ENCODE measurements around the gene DOCK3. TPM values are rescaled to one million over a fixed set of nuclear protein-coding genes. Genes with fewer than 3 reads are reported as not detected.

DOCK3 gene
- total RNA-seq, 1 experiment from 2014 or later: 8.3 TPM

DNA sequence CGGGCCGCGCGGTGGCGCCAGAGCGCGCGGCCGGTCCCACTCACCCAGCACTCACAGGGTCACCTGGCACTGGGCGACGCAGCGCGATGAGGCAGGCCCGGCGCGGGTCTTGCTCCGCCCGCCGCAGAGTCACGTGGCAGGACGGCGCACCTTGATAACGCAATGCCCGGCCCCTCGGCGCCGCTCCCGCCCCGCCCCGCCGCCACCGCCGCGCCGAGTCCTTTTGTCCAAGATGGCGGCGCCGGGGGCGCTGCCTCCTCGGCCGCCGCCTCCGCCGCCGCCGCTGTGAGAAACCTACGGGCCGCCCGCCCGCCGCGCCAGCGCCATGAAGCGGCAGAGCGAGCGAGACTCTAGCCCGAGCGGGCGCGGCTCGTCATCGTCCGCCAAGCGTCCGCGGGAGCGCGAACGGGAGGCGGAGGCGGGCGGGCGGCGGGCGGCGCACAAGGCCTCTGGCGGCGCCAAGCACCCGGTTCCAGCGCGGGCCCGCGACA, 716.4 kb downstream of the DOCK3 start, which contains the start of gene RBM15B:
TSS of gene RBM15B (plus strand) at position 211 of the 491 bp plus-strand sequence. CDS start at position 326, 115 bp downstream.
- H4K5ac ChIP-seq (ENCODE audit: insufficient read length, low read depth, low read length): peak within 1 kb of the TSS; percentile 25
- H3K18ac ChIP-seq (ENCODE audit: insufficient read length, low read depth, low read length): peak within 1 kb of the TSS; percentile 66
- H2BK120ac ChIP-seq (ENCODE audit: low read depth, low read length, poor library complexity, severe bottlenecking): no peak within 1 kb of the TSS
- peak within 1 kb of the TSS; percentile 75 for H3K14ac ChIP-seq (ENCODE audit: insufficient read depth, low read length)
- H3K27ac Mint-ChIP-seq: peak within 1 kb of the TSS; percentile 51 to 93 (median 67); a peak in 4 of 7 replicates
- TF ChIP-seq CTCF (conservative IDR thresholded peaks at IDR 0.05): peak; percentile 94
- WGBS (ENCODE audit: extremely low coverage, insufficient read length, low lambda C conversion rate): no CpG with 5 or more reads among the region's 83 CpGs
- no peak within 1 kb of the TSS for H2BK20ac ChIP-seq (ENCODE audit: low read depth, low read length, poor library complexity, severe bottlenecking)
- H3K79me1 ChIP-seq (ENCODE audit: insufficient read depth, low read depth, low read length, poor library complexity, severe bottlenecking): peaks cover 13% of the 10 kb centered on the region
- no peak within 1 kb of the TSS for H4K8ac ChIP-seq (replicated peaks; ENCODE audit: insufficient read length, low read depth, low read length)
- H3T11ph ChIP-seq (ENCODE audit: low read length): no peak within 1 kb of the TSS
- no peak within 1 kb of the TSS; the same call in 1 of the 2 replicates for H2BK15ac ChIP-seq (ENCODE audit: low read depth, low read length)
- DNase-seq: peak; percentile 98
- no peaks in the 10 kb centered on the region; the same call in 1 of the 2 replicates for H3K27me3 Mint-ChIP-seq (ENCODE audit: low read depth)
- peaks cover 2% of the 10 kb centered on the region for H3K23me2 ChIP-seq (ENCODE audit: insufficient read length, low read depth, low read length, poor library complexity, severe bottlenecking)
- H3K9me3 Mint-ChIP-seq: peaks cover 8 to 9% of the 10 kb centered on the region in 2 experiments; a peak in 4 of 5 replicates
- no peak within 1 kb of the TSS for H4K91ac ChIP-seq (ENCODE audit: insufficient read length, low read depth, low read length)
- no peaks in the 10 kb centered on the region for H4K20me1 ChIP-seq (ENCODE audit: control insufficient read depth, insufficient read depth, insufficient read length)
- no peak within 1 kb of the TSS for H2BK5ac ChIP-seq (ENCODE audit: insufficient read length, low read length)
- no peak within 1 kb of the TSS for H3K56ac ChIP-seq (ENCODE audit: insufficient read length, low read depth, low read length)
- no peak within 1 kb of the TSS for H2BK12ac ChIP-seq (ENCODE audit: insufficient read length, low read depth, low read length)
- H3K79me2 ChIP-seq (ENCODE audit: insufficient read depth, low read length): peaks cover 24% of the 10 kb centered on the region
- H3K4me1 Mint-ChIP-seq: peaks cover 45 to 58% of the 10 kb centered on the region in 2 experiments
- H3K9me3 ChIP-seq (ENCODE audit: control insufficient read depth, low read depth, low read length): no peaks in the 10 kb centered on the region
- peak within 1 kb of the TSS; percentile 40 for H3K4me2 ChIP-seq (ENCODE audit: insufficient read depth, insufficient read length, low read length)
- no peak within 1 kb of the TSS for H2AK5ac ChIP-seq (ENCODE audit: insufficient read length, low read length)
- H3K23ac ChIP-seq (ENCODE audit: insufficient read length, low read depth, low read length): no peak within 1 kb of the TSS
- H3K4me3 Mint-ChIP-seq: peak within 1 kb of the TSS; percentile 80 to 86
- H2AFZ ChIP-seq (ENCODE audit: low read length): no peak within 1 kb of the TSS
- no peak within 1 kb of the TSS for H3K27ac ChIP-seq (ENCODE audit: insufficient read length, low read depth, low read length)
- H3K4ac ChIP-seq (ENCODE audit: low read depth, low read length): no peak within 1 kb of the TSS; the same call in 1 of the 2 replicates
- peaks cover 62 to 83% (median 77%) of the 10 kb centered on the region in 3 experiments for H3K36me3 Mint-ChIP-seq (ENCODE audit: insufficient read depth in 1 of 3, low read depth in 3 of 3)
- 0 out of 2 replicates have a peak, but pooled peaks cover 6% of the 10 kb centered on the region for H3K4me1 ChIP-seq (ENCODE audit: insufficient read depth, low read length)
- H3K9ac ChIP-seq (ENCODE audit: extremely low read depth, insufficient read length, low read length): peak within 1 kb of the TSS; percentile 72
- no peaks in the 10 kb centered on the region for H3K27me3 ChIP-seq (ENCODE audit: insufficient read depth, low read length)

Data from H9 (cell line).